ENCODE results near the gene PRDM7. TPM values are rescaled to one million over a fixed set of nuclear protein-coding genes. Genes with fewer than 3 reads are reported as not detected.

The PRDM7 gene
- total and polyA plus RNA-seq, 12 donors = not detected

GRCh38 chr16:90046122-90046970 lies 30.8 kb downstream of the PRDM7 start:
- DNase-seq = peak in 4 of 7 donors; percentile 32 to 60 (median 52)
- Histone ChIP-seq H3K9me3 (replicated peaks in 1 of 3) (no peaks in the 10 kb centered on the region), H3K4me1 (replicated peaks in 1 of 2) (peaks cover 14 to 15% of the 10 kb centered on the region in 2 donors), H3K27ac (peak overlapping the region in 3 of 5 donors; percentile 2 to 74 (median 61)), H3K4me3 (peak overlapping the region in 2 of 4 donors; percentile 20 to 55), H3K36me3 (replicated peaks in 1 of 2) (peaks cover 0 to 15% of the 10 kb centered on the region in 2 donors), H3K27me3 (no peaks in the 10 kb centered on the region)
- TF ChIP-seq CTCF (IDR thresholded peaks at IDR 0.05) = no peak
- no peak for TF ChIP-seq POLR2A (IDR thresholded peaks at IDR 0.05)
- intact Hi-C loops (cut with DNase I) = no loop called here
- 41 to 49% (median 43%) methylated on average over 10 to 23 of the region's 23 CpGs for WGBS, 4 donors

- TF ChIP-seq POLR2A (IDR thresholded peaks at IDR 0.05) (no peak), CTCF (IDR thresholded peaks at IDR 0.05) (no peak)
- Histone ChIP-seq H3K27ac (peak overlapping the region in 1 of 5 donors; percentile 2), H3K4me3 (no peak overlapping the region), H3K9me3 (replicated peaks in 1 of 3) (no peaks in the 10 kb centered on the region), H3K4me1 (replicated peaks in 1 of 2) (peaks cover 14 to 15% of the 10 kb centered on the region in 2 donors), H3K36me3 (replicated peaks in 1 of 2) (peaks cover 0 to 23% of the 10 kb centered on the region in 2 donors), H3K27me3 (no peaks in the 10 kb centered on the region)
- WGBS, 4 donors = 59 to 84% (median 67%) methylated on average over 3 to 7 of the region's 7 CpGs
- intact Hi-C loops (cut with DNase I) = no loop called here
- peak in 4 of 7 donors; percentile 29 to 76 (median 57) for DNase-seq
Observed at GRCh38 chr16:90044111-90044551, 33.0 kb downstream of the PRDM7 start.

- H3K9me3 ChIP-seq (replicated peaks in 1 of 3) = no peaks in the 10 kb centered on the region
- no peaks in the 10 kb centered on the region for H3K27me3 ChIP-seq
- H3K4me1 ChIP-seq (replicated peaks in 1 of 2) = peaks cover 14 to 15% of the 10 kb centered on the region in 2 donors
- 86 to 93% (median 91%) methylated on average over 9 to 20 of the region's 20 CpGs for WGBS, 4 donors
- TF ChIP-seq POLR2A (IDR thresholded peaks at IDR 0.05) (no peak), CTCF (IDR thresholded peaks at IDR 0.05) (no peak)
- no peak overlapping the region for H3K4me3 ChIP-seq
- H3K36me3 ChIP-seq (replicated peaks in 1 of 2) = peaks cover 0 to 23% of the 10 kb centered on the region in 2 donors
- peak overlapping the region in 1 of 5 donors; percentile 2 for H3K27ac ChIP-seq
- peak in 1 of 7 donors; percentile 50 for DNase-seq
- intact Hi-C loops (cut with DNase I) = no loop called here
Observed at GRCh38 chr16:90043526-90043925, 33.6 kb downstream of the PRDM7 start.

- TF ChIP-seq CTCF (IDR thresholded peaks at IDR 0.05) (no peak), POLR2A (IDR thresholded peaks at IDR 0.05) (no peak)
- no peaks in the 10 kb centered on the region for H3K27me3 ChIP-seq
- intact Hi-C loops (cut with DNase I) = no loop called here
- no peak overlapping the region for H3K27ac ChIP-seq
- H3K9me3 ChIP-seq (replicated peaks in 1 of 3) = no peaks in the 10 kb centered on the region
- no peak overlapping the region for H3K4me3 ChIP-seq
- H3K36me3 ChIP-seq (replicated peaks in 1 of 2) = peaks cover 0 to 27% of the 10 kb centered on the region in 2 donors
- peaks cover 14 to 15% of the 10 kb centered on the region in 2 donors for H3K4me1 ChIP-seq (replicated peaks in 1 of 2)
- DNase-seq = peak in 2 of 7 donors; percentile 12 to 52
- 73 to 89% (median 87%) methylated on average over 6 to 19 of the region's 19 CpGs for WGBS, 4 donors
Observed at GRCh38 chr16:90042946-90043514, 34.1 kb downstream of the PRDM7 start.

Measured in adrenal gland (tissue), 12 donors.